ENCODE results near the gene LGR5.
A peak's percentile ranks its signal among the peaks of the same experiment; 100 is the strongest.

DNA sequence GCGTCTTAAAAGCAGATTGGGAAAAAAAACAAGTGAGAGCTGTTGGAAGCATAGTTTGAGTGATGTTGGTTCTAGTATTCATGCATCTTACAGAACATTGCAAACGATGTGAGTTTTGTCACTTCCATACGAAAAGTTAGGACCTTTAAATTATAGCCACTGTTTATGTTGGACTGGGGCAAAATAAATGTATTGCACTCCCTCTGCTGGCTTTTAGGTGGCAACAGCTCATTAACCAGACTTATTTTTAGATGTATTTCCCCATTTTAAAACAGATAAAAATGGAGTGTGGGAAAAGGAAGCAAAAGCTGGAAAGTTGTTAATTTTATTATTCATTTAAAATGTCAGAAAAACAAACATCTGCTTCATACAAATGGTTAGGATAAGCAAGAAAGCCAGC lies 111.9 kb downstream of the LGR5 start:
- TF ChIP-seq, protein P1, sequence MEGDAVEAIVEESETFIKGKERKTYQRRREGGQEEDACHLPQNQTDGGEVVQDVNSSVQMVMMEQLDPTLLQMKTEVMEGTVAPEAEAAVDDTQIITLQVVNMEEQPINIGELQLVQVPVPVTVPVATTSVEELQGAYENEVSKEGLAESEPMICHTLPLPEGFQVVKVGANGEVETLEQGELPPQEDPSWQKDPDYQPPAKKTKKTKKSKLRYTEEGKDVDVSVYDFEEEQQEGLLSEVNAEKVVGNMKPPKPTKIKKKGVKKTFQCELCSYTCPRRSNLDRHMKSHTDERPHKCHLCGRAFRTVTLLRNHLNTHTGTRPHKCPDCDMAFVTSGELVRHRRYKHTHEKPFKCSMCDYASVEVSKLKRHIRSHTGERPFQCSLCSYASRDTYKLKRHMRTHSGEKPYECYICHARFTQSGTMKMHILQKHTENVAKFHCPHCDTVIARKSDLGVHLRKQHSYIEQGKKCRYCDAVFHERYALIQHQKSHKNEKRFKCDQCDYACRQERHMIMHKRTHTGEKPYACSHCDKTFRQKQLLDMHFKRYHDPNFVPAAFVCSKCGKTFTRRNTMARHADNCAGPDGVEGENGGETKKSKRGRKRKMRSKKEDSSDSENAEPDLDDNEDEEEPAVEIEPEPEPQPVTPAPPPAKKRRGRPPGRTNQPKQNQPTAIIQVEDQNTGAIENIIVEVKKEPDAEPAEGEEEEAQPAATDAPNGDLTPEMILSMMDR (conservative IDR thresholded peaks at IDR 0.05) = peak; percentile 53; the same call in 1 of the 2 replicates
- no peak for TF ChIP-seq EZH2 (IDR thresholded peaks at IDR 0.05; ENCODE audit: low read depth)
